Spleen (tissue), 11 donors: ENCODE data around the gene CHST8. TPM values are rescaled to one million over a fixed set of nuclear protein-coding genes. Genes with fewer than 3 reads are reported as not detected.
A peak's percentile ranks its signal among the peaks of the same experiment; 100 is the strongest.

Source experiments
- DNase-seq: peaks from one replicate; pipeline ENCODE4 v3.0.0-alpha.2; 2020
- H3K27ac ChIP-seq, 8 donors: fragments of 200-600 bp; sonication (generic) in 7 of 8; 1 replicate in 4 of 8; 2 replicates in 4 of 8; pipeline versions ENCODE4 v1.5.0 to v1.8.0; 2016 to 2021; ENCODE audit warnings: inconsistent platforms in 4 of 8, mild to moderate bottlenecking in 4 of 8, moderate library complexity in 1 of 8
- H3K27me3 ChIP-seq, 7 donors: fragments of 200-600 bp; sonication (generic) in 6 of 7; replicated peaks in 1 of 7; 1 replicate in 4 of 7; 2 replicates in 3 of 7; pipeline versions ENCODE4 v1.5.0 to v1.8.0; 2016 to 2021; ENCODE audit warnings: inconsistent platforms in 3 of 7, mild to moderate bottlenecking in 1 of 7
- H3K36me3 ChIP-seq, 6 donors: fragments of 200-600 bp; sonication (generic) in 5 of 6; 1 replicate in 4 of 6; 2 replicates in 2 of 6; pipeline versions ENCODE4 v1.5.0 to v1.8.0; 2016 to 2021; ENCODE audit warnings: inconsistent platforms in 2 of 6
- H3K4me1 ChIP-seq, 6 donors: fragments of 200-600 bp; sonication (generic) in 5 of 6; 1 replicate in 3 of 6; 2 replicates in 3 of 6; pipeline versions ENCODE4 v1.5.0 to v1.8.0; 2016 to 2021; ENCODE audit warnings: inconsistent platforms in 3 of 6
- H3K4me3 ChIP-seq, 8 donors: fragments of 200-600 bp; sonication (generic) in 7 of 8; 1 replicate in 4 of 8; 2 replicates in 4 of 8; pipeline versions ENCODE4 v1.5.0 to v1.8.0; 2016 to 2021; ENCODE audit warnings: inconsistent platforms in 4 of 8, mild to moderate bottlenecking in 4 of 8, moderate library complexity in 2 of 8
- H3K9me3 ChIP-seq, 8 donors: fragments of 200-600 bp; sonication (generic) in 7 of 8; 1 replicate in 4 of 8; 2 replicates in 4 of 8; pipeline versions ENCODE4 v1.5.0 to v1.8.0; 2016 to 2021; ENCODE audit warnings: inconsistent platforms in 4 of 8
- POLR2A ChIP-seq, 3 donors: fragments of 450-650 bp; IDR thresholded peaks; one replicate each; pipeline ENCODE4 v1.5.1; 2017; ENCODE audit warnings: antibody characterized with exemption in 3 of 3, mild to moderate bottlenecking in 1 of 3
- POLR2AphosphoS5 ChIP-seq, 3 donors: sonication (generic); formaldehyde crosslinking; IDR thresholded peaks; one replicate each; pipeline ENCODE4 v1.5.1; 2017; ENCODE audit warnings: antibody characterized with exemption in 3 of 3
- WGBS, 5 donors: extraction: QIAGEN DNeasy Blood & Tissue Kit in 3 of 5; methylation state at CpG; one replicate each; pipeline versions ENCODE4 v1.1.5 to v1.1.7; 2013 to 2018; 5-methylcytosine and 5-hydroxymethylcytosine counted together
- intact Hi-C: fragments of 100-400 bp; cut with DNase I; formaldehyde crosslinking; loops from one replicate; pipeline ENCODE4 v1.15.0; 2023; ENCODE audit warnings: low total_unique reads
- polyA plus RNA-seq, 3 donors: library from polyadenylated mRNA; stranded (reverse); fragments of 200-250 nt; gene quantifications; one replicate each; pipeline ENCODE4 v1.2.1, GENCODE V29; 2013
- total RNA-seq, 7 donors: library from RNA; depleted of rRNA in 3 of 7; stranded (reverse); fragments of >200 nt in 3 of 7; fragmentation: NEBNext Ultra II Directional in 4 of 7; extraction: Animal tissue kit (Norgen Biotek cat#: 25700) in 4 of 7; gene quantifications; one replicate each; pipeline versions ENCODE4 v1.1.0 to v1.2.1, GENCODE V29; 2016 to 2021
- TF ChIP-seq, protein P1 (sequence below), 11 experiments: fragments of 200-600 bp in 7 of 11; fragments of 450-650 bp in 4 of 11; sonication (generic) in 4 of 11; IDR thresholded peaks in 8 of 11; conservative IDR thresholded peaks in 3 of 11; 1 replicate in 7 of 11; 2 replicates in 4 of 11; pipeline versions ENCODE4 v1.4.0 to v1.8.0; 2016 to 2021; ENCODE audit warnings: antibody characterized with exemption in 11 of 11, inconsistent platforms in 4 of 11, mild to moderate bottlenecking in 1 of 11
- donor health status: healthy with polysubstance abuse.
- donor health status: DM: no; HTN: no; CAD: no; lungs with moderate emphysema.
- donor health status: DM: no; HTN: no; CAD: no.
- donor health status: Bipolar disorder and iron deficiency.
- donor health status: healthy.
- donor health status: DM: no; HTN: no; CAD: no.
- donor health status: DM: yes; HTN: yes; CAD: no.

CHST8 gene
- total and polyA plus RNA-seq, 10 donors: 0.43 to 4.0 (median 1.6) TPM

DNA sequence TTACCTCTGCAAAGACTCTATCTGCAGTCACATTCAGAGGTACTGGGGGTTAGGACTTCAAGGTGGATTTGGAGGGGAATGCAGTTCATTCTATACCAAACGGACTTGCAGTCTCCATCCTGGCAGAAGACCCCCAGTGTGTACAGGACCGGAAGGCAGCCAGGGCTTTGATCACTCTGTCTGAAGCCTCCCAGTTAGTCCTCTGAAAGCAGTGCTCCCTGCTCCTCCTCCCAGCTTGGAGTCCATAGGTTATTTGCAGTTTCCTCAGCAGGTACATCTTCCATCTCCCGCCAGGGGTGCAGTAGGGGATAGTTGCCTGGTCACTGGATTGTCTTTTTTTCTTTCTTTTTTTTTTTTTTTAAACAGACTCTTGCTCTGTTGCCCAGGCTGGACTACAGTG is 96.1 kb downstream of the CHST8 start:
- TF ChIP-seq POLR2AphosphoS5 (IDR thresholded peaks at IDR 0.05): no peak
- TF ChIP-seq, protein P1, sequence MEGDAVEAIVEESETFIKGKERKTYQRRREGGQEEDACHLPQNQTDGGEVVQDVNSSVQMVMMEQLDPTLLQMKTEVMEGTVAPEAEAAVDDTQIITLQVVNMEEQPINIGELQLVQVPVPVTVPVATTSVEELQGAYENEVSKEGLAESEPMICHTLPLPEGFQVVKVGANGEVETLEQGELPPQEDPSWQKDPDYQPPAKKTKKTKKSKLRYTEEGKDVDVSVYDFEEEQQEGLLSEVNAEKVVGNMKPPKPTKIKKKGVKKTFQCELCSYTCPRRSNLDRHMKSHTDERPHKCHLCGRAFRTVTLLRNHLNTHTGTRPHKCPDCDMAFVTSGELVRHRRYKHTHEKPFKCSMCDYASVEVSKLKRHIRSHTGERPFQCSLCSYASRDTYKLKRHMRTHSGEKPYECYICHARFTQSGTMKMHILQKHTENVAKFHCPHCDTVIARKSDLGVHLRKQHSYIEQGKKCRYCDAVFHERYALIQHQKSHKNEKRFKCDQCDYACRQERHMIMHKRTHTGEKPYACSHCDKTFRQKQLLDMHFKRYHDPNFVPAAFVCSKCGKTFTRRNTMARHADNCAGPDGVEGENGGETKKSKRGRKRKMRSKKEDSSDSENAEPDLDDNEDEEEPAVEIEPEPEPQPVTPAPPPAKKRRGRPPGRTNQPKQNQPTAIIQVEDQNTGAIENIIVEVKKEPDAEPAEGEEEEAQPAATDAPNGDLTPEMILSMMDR (IDR thresholded peaks at IDR 0.05 in 8 of 11, conservative IDR thresholded peaks at IDR 0.05 in 3 of 11): no peak
- TF ChIP-seq POLR2A (IDR thresholded peaks at IDR 0.05): no peak
- Histone ChIP-seq H3K36me3 (no peaks in the 10 kb centered on the region), H3K27ac (no peak overlapping the region), H3K4me3 (no peak overlapping the region), H3K27me3 (peaks cover 0 to 35% (median 0%) of the 10 kb centered on the region in 7 donors), H3K4me1 (no peaks in the 10 kb centered on the region), H3K9me3 (peaks cover 0 to 33% (median 16%) of the 10 kb centered on the region in 8 donors)
- intact Hi-C loops: no loop called here
- DNase-seq: no peak
- 79 to 85% (median 84%) methylated on average over 3 of the region's 3 CpGs for WGBS, 5 donors

GRCh38 chr19:33718651-33719254 is 97.0 kb downstream of the CHST8 start:
- TF ChIP-seq POLR2AphosphoS5 (IDR thresholded peaks at IDR 0.05) (no peak), POLR2A (IDR thresholded peaks at IDR 0.05) (no peak)
- TF ChIP-seq, protein P1 (IDR thresholded peaks at IDR 0.05 in 8 of 11, conservative IDR thresholded peaks at IDR 0.05 in 3 of 11): no peak
- Histone ChIP-seq H3K4me1 (no peaks in the 10 kb centered on the region), H3K27ac (no peak overlapping the region), H3K36me3 (no peaks in the 10 kb centered on the region), H3K4me3 (no peak overlapping the region), H3K27me3 (peaks cover 0 to 30% (median 0%) of the 10 kb centered on the region in 7 donors), H3K9me3 (peaks cover 0 to 32% (median 15%) of the 10 kb centered on the region in 8 donors)
- WGBS, 5 donors: 49 to 61% (median 56%) methylated on average over 10 to 12 of the region's 12 CpGs
- intact Hi-C loops: no loop called here
- DNase-seq: peak; percentile 48

- peaks cover 0 to 24% (median 11%) of the 10 kb centered on the region in 8 donors for H3K9me3 ChIP-seq
- intact Hi-C loops: no loop called here
- peaks cover 0 to 35% (median 0%) of the 10 kb centered on the region in 7 donors for H3K27me3 ChIP-seq
- TF ChIP-seq POLR2A (IDR thresholded peaks at IDR 0.05) (no peak), POLR2AphosphoS5 (IDR thresholded peaks at IDR 0.05) (no peak)
- TF ChIP-seq, protein P1 (IDR thresholded peaks at IDR 0.05 in 8 of 11, conservative IDR thresholded peaks at IDR 0.05 in 3 of 11): no peak
- 47 to 67% (median 66%) methylated on average over 7 to 13 of the region's 13 CpGs for WGBS, 5 donors
- H3K4me3 ChIP-seq: no peak overlapping the region
- DNase-seq: peak; percentile 37
- no peaks in the 10 kb centered on the region for H3K36me3 ChIP-seq
- H3K27ac ChIP-seq: no peak overlapping the region
- no peaks in the 10 kb centered on the region for H3K4me1 ChIP-seq
These were observed 97.8 kb downstream of the CHST8 start for GRCh38 chr19:33719366-33720154.

DNA sequence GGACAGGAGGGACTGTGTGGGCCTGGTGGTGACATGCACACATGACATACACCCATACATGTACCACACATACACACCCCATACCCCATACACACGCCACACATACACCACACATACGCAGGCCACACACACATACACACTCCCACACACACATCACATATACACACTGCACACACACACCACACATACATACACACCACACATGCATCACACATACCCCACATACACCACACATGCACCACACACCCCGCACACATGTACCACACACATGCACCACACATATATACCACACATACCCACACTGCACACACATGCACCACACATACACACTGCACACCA is 98.4 kb downstream of the CHST8 start:
- TF ChIP-seq POLR2AphosphoS5 (IDR thresholded peaks at IDR 0.05) (no peak), POLR2A (IDR thresholded peaks at IDR 0.05) (no peak)
- TF ChIP-seq, protein P1 (IDR thresholded peaks at IDR 0.05 in 8 of 11, conservative IDR thresholded peaks at IDR 0.05 in 3 of 11): no peak
- no peaks in the 10 kb centered on the region for H3K4me1 ChIP-seq
- intact Hi-C loops: no loop called here
- no peak for DNase-seq
- no peak overlapping the region for H3K27ac ChIP-seq
- H3K36me3 ChIP-seq: no peaks in the 10 kb centered on the region
- 87 to 99% (median 92%) methylated on average over 3 of the region's 3 CpGs for WGBS, 5 donors
- H3K27me3 ChIP-seq: peaks cover 0 to 41% (median 0%) of the 10 kb centered on the region in 7 donors
- peaks cover 0 to 18% (median 8%) of the 10 kb centered on the region in 8 donors for H3K9me3 ChIP-seq
- H3K4me3 ChIP-seq: no peak overlapping the region
